GM10248 (cell line): ENCODE results near the gene ERC2.

Experiments used
- CTCF ChIA-PET: fragments of 300-600 bp; sonication (Branson Sonifier 250); formaldehyde crosslinking; extraction: SDS; loops from one replicate; lab custom pipeline; 2021; ENCODE audit warnings: antibody characterized with exemption; lab: Yijun Ruan, JAX
- POLR2A ChIA-PET: fragments of 350-650 bp; sonication (Branson Sonifier 250); formaldehyde crosslinking; extraction: SDS; loops from one replicate; lab custom pipeline; 2020; ENCODE audit warnings: antibody characterized with exemption; lab: Yijun Ruan, JAX
- DNase-seq: peaks from one replicate; pipeline ENCODE4 v3.0.0; 2012; ENCODE audit errors: extremely low spot score
- TF ChIP-seq, protein P1 (sequence below): IDR thresholded peaks from 2 replicates; pipeline ENCODE4 v1.5.1; 2012; ENCODE audit warnings: mild to moderate bottlenecking, low read depth; ENCODE audit errors: extremely low read depth, missing control alignments, control extremely low read depth

The ERC2 gene

DNA sequence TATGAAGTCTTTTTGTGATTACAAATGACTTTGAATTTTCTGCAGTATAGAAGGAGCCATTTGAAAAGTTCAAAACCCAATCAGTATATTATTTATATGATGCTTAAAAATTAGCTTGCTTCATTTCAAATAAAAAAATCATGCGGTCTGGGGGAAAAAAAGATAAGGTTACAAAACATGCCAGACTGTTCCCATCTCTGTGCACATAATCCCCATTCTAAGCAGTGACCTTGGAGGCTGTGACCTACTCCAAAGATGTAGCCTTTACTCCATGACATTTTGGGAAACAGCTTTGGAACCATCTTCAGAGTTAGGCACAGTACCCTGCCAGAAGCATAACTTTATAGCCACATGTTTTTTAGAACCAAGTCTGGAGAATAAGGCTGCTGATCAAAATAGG lies 533.5 kb downstream of the ERC2 start:
- ChIA-PET CTCF (interaction anchor here (2.4 kb wide), 1 partner anchor 11 kb away, joined by 6 read pairs; no protein-coding TSS in a partner anchor), POLR2A (no interaction called here)
- TF ChIP-seq, protein P1, sequence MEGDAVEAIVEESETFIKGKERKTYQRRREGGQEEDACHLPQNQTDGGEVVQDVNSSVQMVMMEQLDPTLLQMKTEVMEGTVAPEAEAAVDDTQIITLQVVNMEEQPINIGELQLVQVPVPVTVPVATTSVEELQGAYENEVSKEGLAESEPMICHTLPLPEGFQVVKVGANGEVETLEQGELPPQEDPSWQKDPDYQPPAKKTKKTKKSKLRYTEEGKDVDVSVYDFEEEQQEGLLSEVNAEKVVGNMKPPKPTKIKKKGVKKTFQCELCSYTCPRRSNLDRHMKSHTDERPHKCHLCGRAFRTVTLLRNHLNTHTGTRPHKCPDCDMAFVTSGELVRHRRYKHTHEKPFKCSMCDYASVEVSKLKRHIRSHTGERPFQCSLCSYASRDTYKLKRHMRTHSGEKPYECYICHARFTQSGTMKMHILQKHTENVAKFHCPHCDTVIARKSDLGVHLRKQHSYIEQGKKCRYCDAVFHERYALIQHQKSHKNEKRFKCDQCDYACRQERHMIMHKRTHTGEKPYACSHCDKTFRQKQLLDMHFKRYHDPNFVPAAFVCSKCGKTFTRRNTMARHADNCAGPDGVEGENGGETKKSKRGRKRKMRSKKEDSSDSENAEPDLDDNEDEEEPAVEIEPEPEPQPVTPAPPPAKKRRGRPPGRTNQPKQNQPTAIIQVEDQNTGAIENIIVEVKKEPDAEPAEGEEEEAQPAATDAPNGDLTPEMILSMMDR: no peak
- no peak for DNase-seq

DNA sequence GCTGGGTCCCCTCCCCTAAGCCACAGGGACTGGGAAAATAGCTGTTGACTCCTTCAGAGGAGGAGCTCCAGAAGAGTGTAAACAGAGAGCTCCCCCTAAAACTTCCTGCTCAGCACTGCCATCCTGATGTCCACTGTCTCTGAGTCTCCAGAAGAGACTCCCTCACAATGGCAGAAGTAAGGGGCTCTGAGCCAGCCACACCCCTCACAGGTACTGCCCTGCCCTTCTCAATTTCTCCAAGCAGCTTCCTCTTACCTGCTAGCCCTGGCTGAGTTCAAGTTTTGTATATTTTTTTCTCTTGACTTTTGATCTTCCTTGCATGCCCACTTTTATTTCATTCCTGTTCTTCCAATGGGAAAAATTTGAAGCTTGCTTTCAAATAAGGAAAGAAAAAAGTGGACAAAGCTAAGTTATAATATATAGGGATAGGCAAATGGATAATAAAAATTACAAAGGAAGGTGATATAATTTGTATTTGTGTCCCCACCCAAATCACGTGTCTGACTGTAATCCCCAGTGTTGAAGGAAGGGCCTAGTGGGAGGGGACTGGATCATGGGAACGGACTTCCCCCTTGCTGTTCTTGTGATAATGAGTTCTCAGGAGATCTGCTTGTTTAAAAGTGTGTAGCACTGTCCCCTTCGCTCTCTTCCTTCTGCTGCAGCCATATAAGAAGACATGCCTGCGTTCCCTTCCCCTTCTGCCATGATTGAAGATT lies 539.0 kb downstream of the ERC2 start:
- no peak for DNase-seq

DNA sequence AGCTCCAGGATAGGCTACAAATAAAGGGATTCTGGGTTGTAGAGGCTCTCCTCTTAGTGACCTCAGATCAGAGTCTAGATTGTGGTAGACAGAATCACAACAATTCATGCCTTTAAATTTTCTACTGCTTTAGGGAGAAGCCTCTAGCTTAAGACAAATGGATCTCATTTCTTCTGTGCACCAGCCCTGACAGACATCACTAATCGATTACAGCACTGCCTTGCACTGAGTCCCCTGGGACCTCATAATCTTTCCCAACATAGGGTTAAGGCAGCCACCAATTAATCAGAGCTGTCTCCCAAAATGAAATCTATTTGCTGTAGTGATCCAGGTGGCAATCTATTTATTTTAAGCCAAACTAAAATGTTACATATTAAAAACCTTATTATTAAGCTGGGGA lies 544.6 kb downstream of the ERC2 start:
- TF ChIP-seq, protein P1: no peak
- no peak for DNase-seq
- ChIA-PET POLR2A (no interaction called here), CTCF (interaction anchor here (1.4 kb wide), 1 partner anchor 12 kb away, joined by 6 read pairs; no protein-coding TSS in a partner anchor)

More for the DNA sequence above, 539.0 kb downstream of the ERC2 start:
- ChIA-PET CTCF (no interaction called here), POLR2A (no interaction called here)
- TF ChIP-seq, protein P1: no peak

DNA sequence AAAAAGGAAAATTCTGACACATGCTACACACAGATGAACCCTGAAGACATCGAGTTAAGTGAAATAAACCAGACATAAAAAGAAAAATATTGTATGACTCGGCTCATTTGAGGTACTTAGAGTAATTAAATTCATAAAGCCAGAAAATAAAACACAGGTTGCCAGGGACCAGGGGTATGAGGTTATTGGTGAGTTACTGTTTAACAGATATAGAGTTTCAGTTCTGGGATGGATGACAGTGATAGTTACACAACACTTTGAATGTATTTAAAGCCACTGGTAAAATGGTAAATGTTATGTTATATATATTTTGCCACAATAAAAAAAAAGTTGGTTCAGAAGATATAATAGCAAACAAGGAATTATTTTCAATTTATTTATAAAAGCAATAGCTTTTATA lies 545.1 kb downstream of the ERC2 start:
- no peak for DNase-seq
- TF ChIP-seq, protein P1: no peak
- ChIA-PET POLR2A (no interaction called here), CTCF (interaction anchor here (1.4 kb wide), 1 partner anchor 12 kb away, joined by 6 read pairs; no protein-coding TSS in a partner anchor)

DNA sequence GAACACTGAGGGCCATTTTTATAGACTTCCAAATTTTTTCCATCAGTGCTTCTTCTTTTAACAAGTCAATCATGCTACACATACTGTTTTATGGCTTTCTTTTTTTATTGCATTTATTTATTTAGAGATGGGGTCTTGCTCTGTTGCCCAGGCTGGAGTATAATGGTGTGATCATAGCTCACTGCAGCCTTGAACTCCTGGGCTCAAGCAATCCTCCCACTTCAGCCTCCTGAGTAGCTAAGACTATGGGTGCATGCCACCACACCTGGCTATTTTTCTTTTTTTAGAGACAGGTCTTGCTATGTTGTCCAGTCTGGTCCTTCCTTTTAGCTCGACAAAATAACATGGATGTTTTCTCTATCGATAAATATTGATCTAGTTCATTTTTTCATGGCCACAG lies 555.4 kb downstream of the ERC2 start:
- no peak for DNase-seq
- CTCF ChIA-PET: no interaction called here
- POLR2A ChIA-PET: no interaction called here
- TF ChIP-seq, protein P1: no peak

DNA sequence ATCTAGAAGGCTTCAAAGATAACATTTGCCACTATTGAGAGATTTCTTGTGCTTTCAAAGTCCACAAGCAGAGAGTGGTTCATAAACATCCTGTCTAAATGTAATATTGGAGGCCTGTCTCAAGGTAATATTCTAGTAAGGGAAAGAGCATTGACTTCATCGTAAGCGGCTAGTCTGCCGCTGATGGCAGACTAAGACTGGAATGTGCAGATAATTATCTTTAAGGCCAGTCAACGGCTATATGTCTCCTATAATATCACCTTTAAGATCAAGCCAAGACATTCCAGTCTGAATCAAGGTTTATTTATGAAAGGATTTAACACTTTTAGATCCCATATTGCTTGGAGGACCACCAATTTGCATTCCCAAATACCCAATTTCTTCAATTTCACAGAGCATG lies 557.0 kb downstream of the ERC2 start:
- POLR2A ChIA-PET: no interaction called here
- DNase-seq: no peak
- CTCF ChIA-PET: no interaction called here
- TF ChIP-seq, protein P1: no peak
